ENCODE measurements around the gene DOCK2.

- TF ChIP-seq POLR2A (IDR thresholded peaks at IDR 0.05; ENCODE audit: low read depth, low read length) (no peak), CTCF (IDR thresholded peaks at IDR 0.05; ENCODE audit: extremely low read depth in 1 of 2, insufficient read depth in 1 of 2, low read depth in 1 of 2, low read length in 2 of 2) (no peak), POLR2AphosphoS5 (IDR thresholded peaks at IDR 0.05; ENCODE audit: insufficient read depth, low read depth, low read length) (no peak)
Observed at GRCh38 chr5:170020423-170020822, 383.3 kb downstream of the DOCK2 start.
